Adrenal gland (tissue), 12 donors: ENCODE data around the gene GPR155. TPM values are rescaled to one million over a fixed set of nuclear protein-coding genes. Genes with fewer than 3 reads are reported as not detected.

Experiments
- DNase-seq, 7 donors: peaks; one replicate each; pipeline ENCODE4 v3.0.0-alpha.2; 2019 to 2020
- H3K27ac ChIP-seq, 5 donors: fragments of 200-600 bp; sonication (generic) in 4 of 5; 1 replicate in 3 of 5; 2 replicates in 2 of 5; pipeline versions ENCODE4 v1.5.1 to v1.8.0; 2016 to 2020; ENCODE audit warnings: mild to moderate bottlenecking in 1 of 5
- H3K27me3 ChIP-seq: fragments of 200-600 bp; 2 replicates; pipeline ENCODE4 v1.8.0; 2021
- H3K36me3 ChIP-seq, 2 donors: fragments of 200-600 bp; replicated peaks in 1 of 2; 1 replicate in 1 of 2; 2 replicates in 1 of 2; pipeline versions ENCODE4 v1.5.1 to v1.8.0; 2018 to 2022
- H3K4me1 ChIP-seq, 2 donors: fragments of 200-600 bp; replicated peaks in 1 of 2; 1 replicate in 1 of 2; 2 replicates in 1 of 2; pipeline versions ENCODE4 v1.5.1 to v1.8.0; 2018 to 2021
- H3K4me3 ChIP-seq, 4 donors: fragments of 200-600 bp; sonication (generic) in 3 of 4; one replicate each; pipeline ENCODE4 v1.5.1; 2016 to 2018
- H3K9me3 ChIP-seq, 3 donors: fragments of 200-600 bp; sonication (generic) in 1 of 3; replicated peaks in 1 of 3; 1 replicate in 2 of 3; 2 replicates in 1 of 3; pipeline versions ENCODE4 v1.5.1 to v1.8.0; 2016 to 2021
- POLR2A ChIP-seq, 2 donors: fragments of 450-650 bp; IDR thresholded peaks; one replicate each; pipeline ENCODE4 v1.6.1; 2017; ENCODE audit warnings: antibody characterized with exemption in 2 of 2, mild to moderate bottlenecking in 2 of 2, moderate library complexity in 1 of 2
- WGBS, 4 donors: extraction: QIAGEN DNeasy Blood & Tissue Kit in 2 of 4; methylation state at CpG; one replicate each; pipeline versions ENCODE4 v1.1.5 to v1.1.7; 2013 to 2017; 5-methylcytosine and 5-hydroxymethylcytosine counted together
- intact Hi-C, 2 donors: fragments of 100-400 bp; cut with DNase I; formaldehyde crosslinking; loops; one replicate each; pipeline versions ENCODE4 v1.14.1 to v1.15.0; 2022 to 2023
- polyA plus RNA-seq, 3 donors: library from polyadenylated mRNA; stranded (reverse); fragments of 200-250 nt in 2 of 3; fragments of 350-450 nt in 1 of 3; fragmentation: Illumina TruSeq in 1 of 3; extraction: RNeasy Lipid Tissue Mini Kit (QIAGEN cat#74804) in 1 of 3; gene quantifications; one replicate each; pipeline ENCODE4 v1.2.3, GENCODE V29; 2013 to 2014
- total RNA-seq, 9 donors: library from RNA; depleted of rRNA in 4 of 9; stranded (reverse); fragments of >200 nt in 4 of 9; fragments of 120-200 nt in 1 of 9; fragmentation: NEBNext Ultra II Directional in 1 of 9; extraction: Animal tissue kit (Norgen Biotek cat#: 25700) in 1 of 9; gene quantifications; one replicate each; pipeline versions ENCODE4 v1.1.0 to v1.2.4, GENCODE V29; 2013 to 2023
- TF ChIP-seq, protein P1 (sequence below), 6 experiments: fragments of 450-650 bp in 4 of 6; fragments of 200-600 bp in 2 of 6; sonication (generic) in 1 of 6; IDR thresholded peaks; 1 replicate in 5 of 6; 2 replicates in 1 of 6; pipeline versions ENCODE4 v1.5.1 to v1.8.0; 2016 to 2021; ENCODE audit warnings: antibody characterized with exemption in 6 of 6, mild to moderate bottlenecking in 2 of 6, moderate library complexity in 1 of 6
- donor health status: healthy with polysubstance abuse.
- donor health status: Bipolar disorder and iron deficiency.
- donor health status: DM: yes; HTN: yes; CAD: no.
- donor health status: DM: no; HTN: no; CAD: no.
- donor health status: DM: no; HTN: no; CAD: no.
- donor health status: DM: yes; HTN: yes; CAD: no.

GPR155 gene
- total and polyA plus RNA-seq, 12 donors = 1.8 to 17.6 (median 10.0) TPM

DNA sequence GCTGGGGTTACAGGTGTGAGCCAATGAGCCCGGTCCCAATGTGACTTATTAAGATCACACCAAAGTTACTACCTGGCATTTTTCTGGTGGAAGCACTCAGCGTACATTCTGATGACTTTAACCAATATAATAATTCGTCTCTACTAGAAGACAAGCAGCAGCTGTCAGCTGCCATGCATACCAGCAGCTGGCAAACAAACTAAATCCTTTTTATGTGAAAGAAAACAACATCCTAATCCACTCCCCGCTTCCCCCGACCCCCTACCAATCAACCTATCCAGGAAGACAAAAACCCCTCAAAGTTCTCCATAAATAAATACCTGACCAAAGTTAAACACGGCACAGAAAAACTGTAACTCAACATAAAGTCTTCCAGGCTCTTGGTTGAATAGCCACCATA is 42.1 kb downstream of the GPR155 start:
- TF ChIP-seq, protein P1, sequence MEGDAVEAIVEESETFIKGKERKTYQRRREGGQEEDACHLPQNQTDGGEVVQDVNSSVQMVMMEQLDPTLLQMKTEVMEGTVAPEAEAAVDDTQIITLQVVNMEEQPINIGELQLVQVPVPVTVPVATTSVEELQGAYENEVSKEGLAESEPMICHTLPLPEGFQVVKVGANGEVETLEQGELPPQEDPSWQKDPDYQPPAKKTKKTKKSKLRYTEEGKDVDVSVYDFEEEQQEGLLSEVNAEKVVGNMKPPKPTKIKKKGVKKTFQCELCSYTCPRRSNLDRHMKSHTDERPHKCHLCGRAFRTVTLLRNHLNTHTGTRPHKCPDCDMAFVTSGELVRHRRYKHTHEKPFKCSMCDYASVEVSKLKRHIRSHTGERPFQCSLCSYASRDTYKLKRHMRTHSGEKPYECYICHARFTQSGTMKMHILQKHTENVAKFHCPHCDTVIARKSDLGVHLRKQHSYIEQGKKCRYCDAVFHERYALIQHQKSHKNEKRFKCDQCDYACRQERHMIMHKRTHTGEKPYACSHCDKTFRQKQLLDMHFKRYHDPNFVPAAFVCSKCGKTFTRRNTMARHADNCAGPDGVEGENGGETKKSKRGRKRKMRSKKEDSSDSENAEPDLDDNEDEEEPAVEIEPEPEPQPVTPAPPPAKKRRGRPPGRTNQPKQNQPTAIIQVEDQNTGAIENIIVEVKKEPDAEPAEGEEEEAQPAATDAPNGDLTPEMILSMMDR (IDR thresholded peaks at IDR 0.05) = no peak
- TF ChIP-seq POLR2A (IDR thresholded peaks at IDR 0.05) = no peak
- DNase-seq = no peak
- H3K4me3 ChIP-seq = no peak overlapping the region
- intact Hi-C loops = no loop called here
- H3K36me3 ChIP-seq = no peaks in the 10 kb centered on the region
- H3K27me3 ChIP-seq = no peaks in the 10 kb centered on the region
- WGBS, 4 donors = 72 to 89% (median 82%) methylated on average over 6 of the region's 6 CpGs
- no peaks in the 10 kb centered on the region for H3K9me3 ChIP-seq
- H3K4me1 ChIP-seq = peaks cover 0 to 15% of the 10 kb centered on the region in 2 donors
- H3K27ac ChIP-seq = no peak overlapping the region

DNA sequence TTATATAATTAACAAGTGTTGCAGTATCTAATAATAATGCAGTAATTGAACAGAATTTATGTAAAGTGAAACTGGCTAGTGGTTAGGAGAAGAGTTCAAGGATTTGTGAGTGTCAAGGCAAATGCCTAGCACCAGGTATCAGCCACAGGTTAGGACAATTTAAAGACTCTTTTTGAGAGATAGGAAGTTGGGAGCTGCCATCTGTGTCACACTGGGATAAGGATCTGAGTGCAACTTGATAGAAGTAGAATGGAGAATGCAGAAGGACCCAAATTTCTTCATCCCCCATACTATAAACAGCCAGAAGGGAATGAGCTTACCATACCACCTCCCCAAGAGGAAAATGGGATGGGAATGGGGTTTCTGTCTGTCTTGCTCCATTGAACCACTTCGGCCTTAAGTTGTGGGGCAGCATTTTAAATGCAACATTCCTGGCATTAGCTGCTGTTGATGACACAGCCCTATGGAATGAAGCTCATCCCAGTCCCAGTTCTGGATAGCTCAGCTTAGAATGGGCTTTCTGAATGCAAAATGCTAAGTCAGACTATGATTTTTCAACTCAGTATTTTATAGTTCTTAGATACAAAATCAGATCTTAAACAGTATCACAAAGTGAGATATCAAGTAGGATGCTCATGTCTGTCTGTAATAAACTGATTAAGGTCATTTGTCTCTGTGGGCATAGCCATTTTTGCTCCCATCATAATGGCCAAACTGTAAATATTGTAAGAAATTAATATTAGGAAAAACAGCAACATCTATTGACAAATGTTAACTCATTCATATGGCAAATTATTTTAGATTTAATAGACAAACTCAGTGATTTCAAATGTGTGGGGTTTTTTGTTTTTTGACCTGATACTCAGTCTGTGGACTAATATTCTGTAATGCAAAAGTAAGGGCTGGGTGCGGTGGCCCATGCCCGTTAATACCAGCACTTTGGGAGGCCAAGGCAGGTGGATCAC is 44.0 kb downstream of the GPR155 start:
- no peak for TF ChIP-seq POLR2A (IDR thresholded peaks at IDR 0.05)
- 73 to 78% (median 75%) methylated on average over 3 of the region's 3 CpGs for WGBS, 4 donors
- Histone ChIP-seq H3K36me3 (no peaks in the 10 kb centered on the region), H3K9me3 (no peaks in the 10 kb centered on the region), H3K4me3 (no peak overlapping the region), H3K4me1 (peaks cover 0 to 15% of the 10 kb centered on the region in 2 donors), H3K27ac (no peak overlapping the region), H3K27me3 (no peaks in the 10 kb centered on the region)
- DNase-seq = peak in 4 of 7 donors; percentile 23 to 43 (median 33)
- intact Hi-C loops = no loop called here

DNA sequence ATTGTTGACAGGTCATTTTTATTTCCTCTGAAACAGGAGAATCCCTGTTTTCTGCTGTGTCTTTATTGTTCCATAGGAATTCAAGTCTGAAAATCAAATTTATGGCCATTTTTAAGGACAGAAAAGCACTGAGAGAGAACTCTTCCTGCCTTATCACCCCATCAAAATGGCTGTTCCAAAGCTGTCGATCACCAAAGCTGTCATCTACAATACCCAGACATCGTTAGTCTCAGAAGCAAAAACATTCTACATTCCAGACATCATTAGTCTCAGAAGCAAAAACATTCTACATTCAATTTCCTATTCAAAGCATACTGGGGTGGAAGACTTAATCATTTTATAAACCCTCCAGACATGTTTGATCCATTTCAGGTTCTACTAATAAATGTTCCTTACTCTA is 46.9 kb downstream of the GPR155 start:
- 71 to 84% (median 75%) methylated on average over 2 of the region's 2 CpGs for WGBS, 4 donors
- DNase-seq = no peak
- no peaks in the 10 kb centered on the region for H3K9me3 ChIP-seq
- no peaks in the 10 kb centered on the region for H3K27me3 ChIP-seq
- peaks cover 0 to 5% of the 10 kb centered on the region in 2 donors for H3K36me3 ChIP-seq
- TF ChIP-seq, protein P1 (IDR thresholded peaks at IDR 0.05) = no peak
- no peak for TF ChIP-seq POLR2A (IDR thresholded peaks at IDR 0.05)
- no peak overlapping the region for H3K4me3 ChIP-seq
- peaks cover 0 to 9% of the 10 kb centered on the region in 2 donors for H3K4me1 ChIP-seq
- intact Hi-C loops = no loop called here
- no peak overlapping the region for H3K27ac ChIP-seq

DNA sequence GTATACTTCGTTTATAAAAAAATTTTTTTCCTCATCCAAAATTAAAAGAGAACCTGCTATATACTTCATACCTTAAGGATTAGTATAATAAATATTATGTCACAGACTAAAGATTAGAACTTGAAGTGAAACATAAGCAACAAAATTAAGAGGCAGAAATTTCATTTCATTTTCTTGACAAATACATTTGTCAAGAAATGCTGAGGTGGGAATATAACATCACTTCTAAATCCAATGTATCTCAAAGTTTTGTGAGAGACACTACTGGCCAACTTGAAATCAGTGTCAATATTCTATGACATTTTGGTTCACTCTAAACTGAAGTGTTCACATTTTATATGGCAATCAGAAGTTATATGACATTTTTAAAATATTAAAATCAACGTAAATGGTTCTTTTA is 47.5 kb downstream of the GPR155 start:
- Histone ChIP-seq H3K27ac (no peak overlapping the region), H3K27me3 (no peaks in the 10 kb centered on the region), H3K9me3 (no peaks in the 10 kb centered on the region), H3K4me1 (peaks cover 0 to 9% of the 10 kb centered on the region in 2 donors), H3K4me3 (no peak overlapping the region), H3K36me3 (peaks cover 0 to 5% of the 10 kb centered on the region in 2 donors)
- TF ChIP-seq, protein P1 (IDR thresholded peaks at IDR 0.05) = no peak
- no peak for TF ChIP-seq POLR2A (IDR thresholded peaks at IDR 0.05)
- intact Hi-C loops = no loop called here
- 85 to 93% (median 91%) methylated on average over 2 of the region's 2 CpGs for WGBS, 4 donors
- DNase-seq = no peak
